ENCODE results near the gene LRRC19.

- TF ChIP-seq CTCF (IDR thresholded peaks at IDR 0.05 in 8 of 11, conservative IDR thresholded peaks at IDR 0.05 in 3 of 11), result no peak
- TF ChIP-seq POLR2A (IDR thresholded peaks at IDR 0.05), result no peak
- TF ChIP-seq POLR2AphosphoS5 (IDR thresholded peaks at IDR 0.05), result no peak
Observed at GRCh38 chr9:27041746-27042145, 36.3 kb upstream of the LRRC19 start.
